ENCODE measurements around the gene ATP7A.

DNA sequence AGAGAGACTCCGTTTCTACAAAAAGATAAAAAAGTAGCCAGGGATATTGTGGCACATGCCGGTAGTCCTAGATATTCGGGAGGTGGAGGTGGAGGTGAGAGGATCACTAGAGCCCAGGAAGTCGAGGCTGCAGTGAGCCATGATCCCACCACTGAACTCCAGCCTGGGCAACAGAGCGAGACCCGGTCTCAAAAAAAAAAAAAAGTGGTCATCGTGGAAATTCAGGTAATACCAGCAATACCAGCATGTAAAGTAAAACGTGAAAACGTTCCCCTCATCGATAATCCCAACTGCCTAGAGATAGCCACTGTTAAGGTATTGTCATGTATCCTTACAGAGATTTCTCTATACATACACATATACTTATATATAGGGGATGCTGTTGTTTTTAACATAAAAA lies 16.8 kb upstream of the ATP7A start:
- TF ChIP-seq, protein P1, sequence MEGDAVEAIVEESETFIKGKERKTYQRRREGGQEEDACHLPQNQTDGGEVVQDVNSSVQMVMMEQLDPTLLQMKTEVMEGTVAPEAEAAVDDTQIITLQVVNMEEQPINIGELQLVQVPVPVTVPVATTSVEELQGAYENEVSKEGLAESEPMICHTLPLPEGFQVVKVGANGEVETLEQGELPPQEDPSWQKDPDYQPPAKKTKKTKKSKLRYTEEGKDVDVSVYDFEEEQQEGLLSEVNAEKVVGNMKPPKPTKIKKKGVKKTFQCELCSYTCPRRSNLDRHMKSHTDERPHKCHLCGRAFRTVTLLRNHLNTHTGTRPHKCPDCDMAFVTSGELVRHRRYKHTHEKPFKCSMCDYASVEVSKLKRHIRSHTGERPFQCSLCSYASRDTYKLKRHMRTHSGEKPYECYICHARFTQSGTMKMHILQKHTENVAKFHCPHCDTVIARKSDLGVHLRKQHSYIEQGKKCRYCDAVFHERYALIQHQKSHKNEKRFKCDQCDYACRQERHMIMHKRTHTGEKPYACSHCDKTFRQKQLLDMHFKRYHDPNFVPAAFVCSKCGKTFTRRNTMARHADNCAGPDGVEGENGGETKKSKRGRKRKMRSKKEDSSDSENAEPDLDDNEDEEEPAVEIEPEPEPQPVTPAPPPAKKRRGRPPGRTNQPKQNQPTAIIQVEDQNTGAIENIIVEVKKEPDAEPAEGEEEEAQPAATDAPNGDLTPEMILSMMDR (IDR thresholded peaks at IDR 0.05), result no peak
- TF ChIP-seq POLR2A (IDR thresholded peaks at IDR 0.05), result no peak
